ENCODE data around the gene SYNPO2. TPM values are rescaled to one million over a fixed set of nuclear protein-coding genes. Genes with fewer than 3 reads are reported as not detected.

SYNPO2 gene
- total and polyA plus RNA-seq, 2 of the 13 experiments (the other 11 are each of a cell fraction or from before 2014, with no cell fraction given), result not detected

GRCh38 chr4:119080721-119081541 is 192.3 kb downstream of the SYNPO2 start (continued):
- TF ChIP-seq ZBTB46 (CRISPR knock-in tag; IDR thresholded peaks at IDR 0.05; ENCODE audit: borderline replicate concordance), result no peak
- no peak for TF ChIP-seq NFYB (CRISPR knock-in tag; IDR thresholded peaks at IDR 0.05)
- no peak for TF ChIP-seq RBM22 (optimal IDR thresholded peaks at IDR 0.05; ENCODE audit: low read length)
- no peak for TF ChIP-seq NR2C2 (CRISPR knock-in tag; IDR thresholded peaks at IDR 0.05; ENCODE audit: borderline replicate concordance)
- no peak for TF ChIP-seq ZNF766 (CRISPR knock-in tag; IDR thresholded peaks at IDR 0.05; ENCODE audit: borderline replicate concordance)
- no peak for TF ChIP-seq HES4 (CRISPR knock-in tag; IDR thresholded peaks at IDR 0.05; ENCODE audit: borderline replicate concordance)
- peak; percentile 94 for TF ChIP-seq PAXIP1 (CRISPR knock-in tag; conservative IDR thresholded peaks at IDR 0.05)
- TF ChIP-seq ZSCAN21 (CRISPR knock-in tag; IDR thresholded peaks at IDR 0.05; ENCODE audit: borderline replicate concordance), result no peak
- peak; percentile 96; the same call in 1 of the 2 replicates for TF ChIP-seq AHDC1 (CRISPR knock-in tag; IDR thresholded peaks at IDR 0.05; ENCODE audit: borderline replicate concordance)
- no peak for TF ChIP-seq TFDP2 (CRISPR knock-in tag; IDR thresholded peaks at IDR 0.05)
- TF ChIP-seq SP5 (CRISPR knock-in tag; IDR thresholded peaks at IDR 0.05; ENCODE audit: borderline replicate concordance, low read depth), result 0 out of 2 replicates have a peak, but pooled peaks have one; percentile 39
- no peak for TF ChIP-seq GLI4 (CRISPR knock-in tag; IDR thresholded peaks at IDR 0.05; ENCODE audit: borderline replicate concordance)
- TF ChIP-seq BHLHE40 (IDR thresholded peaks at IDR 0.05; ENCODE audit: low read length), result peak; percentile 42; the same call in 1 of the 2 replicates
- TF ChIP-seq ZNF629 (CRISPR knock-in tag; conservative IDR thresholded peaks at IDR 0.05), result no peak
- TF ChIP-seq MED1 (CRISPR knock-in tag; IDR thresholded peaks at IDR 0.05), result peak; percentile 61
- TF ChIP-seq LCORL (IDR thresholded peaks at IDR 0.05), result no peak
- peak; percentile 66; the same call in 1 of the 2 replicates for TF ChIP-seq LCORL (CRISPR knock-in tag; IDR thresholded peaks at IDR 0.05)

All from HepG2 (cell line).